GM23248 (cell line): Measurements from ENCODE around the gene PDE3A.

ENCODE experiments used
- EZH2 ChIP-seq: fragments of 200-600 bp; sonication (generic); IDR thresholded peaks from 2 replicates; pipeline ENCODE4 v1.6.1; 2018; ENCODE audit warnings: antibody characterized with exemption, mild to moderate bottlenecking; ENCODE audit not compliant: insufficient read depth, poor library complexity, severe bottlenecking
- EZH2phosphoT487 ChIP-seq: fragments of 200-600 bp; sonication (generic); IDR thresholded peaks from 2 replicates; pipeline ENCODE4 v1.6.1; 2018; ENCODE audit warnings: antibody characterized with exemption, moderate library complexity, mild to moderate bottlenecking, low read depth; ENCODE audit not compliant: insufficient read depth

DNA sequence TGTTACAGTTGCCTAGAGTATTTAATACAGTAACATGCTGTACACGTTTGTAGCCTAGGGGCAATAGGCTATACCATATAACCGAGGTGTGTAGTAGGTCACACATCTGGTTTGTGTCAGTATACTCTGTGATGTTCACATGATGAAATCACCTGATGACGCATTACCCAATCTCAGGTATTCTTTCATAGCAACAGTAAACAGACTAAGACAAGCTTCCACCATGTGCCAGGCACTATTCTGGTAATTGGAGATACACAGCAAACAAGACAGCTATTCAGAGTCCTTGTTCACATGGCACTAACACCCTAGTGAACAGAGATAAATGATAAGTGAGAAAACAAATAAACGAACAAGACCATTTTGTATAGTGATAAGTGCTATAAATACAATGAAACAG lies 3.8 kb upstream of the PDE3A start:
- TF ChIP-seq EZH2 (no peak), EZH2phosphoT487 (no peak)
